ENCODE results near the gene ZNF584.
"Not testable (repeated sequence)": the region's sequence is repeated elsewhere in the genome, so short reads cannot be mapped to it uniquely, and the experiment has no call there.

Gene ZNF584

GRCh38 chr19:58407658-58408151, 744 bp upstream of the ZNF584 start:
- no peak for DNase-seq

GRCh38 chr19:58409010-58409790, 751 bp downstream of the ZNF584 start:
- DNase-seq: peak; percentile 11

GRCh38 chr19:58416604-58417003, 8.2 kb downstream of the ZNF584 start:
- no peak for DNase-seq

- no peak for DNase-seq
Measured at GRCh38 chr19:58417071-58417470, 8.6 kb downstream of the ZNF584 start.

GRCh38 chr19:58428617-58429016, 20.2 kb downstream of the ZNF584 start:
- DNase-seq: no peak

GRCh38 chr19:58429745-58430144, 21.3 kb downstream of the ZNF584 start:
- no peak for DNase-seq

GRCh38 chr19:58434217-58434616, 25.8 kb downstream of the ZNF584 start:
- no peak for DNase-seq

GRCh38 chr19:58439576-58440554, 31.4 kb downstream of the ZNF584 start, which contains the start of gene ZNF132:
ZNF132 (minus strand) TSS chr19:58440153; CDS start chr19:58439821, 332 bp downstream.
- peak; percentile 69 for DNase-seq

- no peak for DNase-seq
Measured at GRCh38 chr19:58440556-58440955, 32.1 kb downstream of the ZNF584 start.

GRCh38 chr19:58442986-58443385, 34.5 kb downstream of the ZNF584 start:
- DNase-seq: not testable (repeated sequence)

- DNase-seq: not testable (repeated sequence)
Measured at GRCh38 chr19:58448860-58449259, 40.4 kb downstream of the ZNF584 start.

- not testable (repeated sequence) for DNase-seq
Measured at GRCh38 chr19:58449980-58450379, 41.5 kb downstream of the ZNF584 start.

GRCh38 chr19:58450856-58451357, 42.5 kb downstream of the ZNF584 start:
- DNase-seq: no peak

- DNase-seq: peak; percentile 94
Measured at GRCh38 chr19:58451358-58452101, 43.1 kb downstream of the ZNF584 start, which contains the start of gene ZNF324B. ZNF324B (plus strand) TSS chr19:58451622; CDS start chr19:58453702, 2,080 bp downstream.

- no peak for DNase-seq
Measured at GRCh38 chr19:58453743-58454142, 45.3 kb downstream of the ZNF584 start.

- DNase-seq: no peak
Measured at GRCh38 chr19:58455306-58455705, 46.9 kb downstream of the ZNF584 start.

- no peak for DNase-seq
Measured at GRCh38 chr19:58456111-58456510, 47.7 kb downstream of the ZNF584 start.

GRCh38 chr19:58460039-58460438, 51.6 kb downstream of the ZNF584 start:
- no peak for DNase-seq

- DNase-seq: no peak
Measured at GRCh38 chr19:58466089-58466759, 57.8 kb downstream of the ZNF584 start.

- peak; percentile 90 for DNase-seq
Measured at GRCh38 chr19:58466760-58467589, 58.5 kb downstream of the ZNF584 start, which contains the start of gene ZNF324. ZNF324 (plus strand) TSS chr19:58467080; CDS start chr19:58469186, 2,106 bp downstream.
